GM12878 (cell line): ENCODE measurements around the gene GPATCH2L. TPM values are rescaled to one million over a fixed set of nuclear protein-coding genes. Genes with fewer than 3 reads are reported as not detected.

Source experiments
- ATAC-seq: fragments of 200-7000 bp; cut with Tn5 transposase; 3 replicates; pipeline ENCODE4 v1.9.1; 2020; ENCODE audit warnings: mild to moderate bottlenecking, moderate library complexity
- BruUV-seq: library from RNA; stranded (reverse); fragments of 400-500 nt; replicated peaks from 2 replicates; lab custom pipeline; 2021; lab: Mats Ljungman, UMichigan
- CTCF ChIA-PET: fragments of 300-600 bp; sonication (Branson Sonifier 250); formaldehyde crosslinking; extraction: SDS; loops from one replicate; lab custom pipeline; 2021; ENCODE audit warnings: inconsistent platforms; lab: Yijun Ruan, JAX
- POLR2A ChIA-PET: fragments of 350-600 bp; formaldehyde crosslinking; extraction: SDS; loops from one replicate; lab custom pipeline; 2021; ENCODE audit warnings: inconsistent platforms; lab: Charles Lee
- RAD21 ChIA-PET: fragments of 300-600 bp; sonication (Branson Sonifier 250); formaldehyde crosslinking; loops from one replicate; lab custom pipeline; 2023; ENCODE audit warnings: antibody characterized with exemption; ENCODE audit not compliant: unreplicated experiment; lab: Charles Lee
- SMC1A ChIA-PET: fragments of 300-600 bp; sonication (Branson Sonifier 250); formaldehyde crosslinking; loops from one replicate; lab custom pipeline; 2023; ENCODE audit not compliant: unreplicated experiment, uncharacterized antibody; lab: Charles Lee
- DNase-seq: peaks from one replicate; pipeline ENCODE4 v3.0.0-alpha.2; 2011; ENCODE audit warnings: low read depth, low spot score
- FAIRE-seq: peaks from 3 replicates; lab custom pipeline; 2011; peaks lifted over from hg19 to GRCh38; lab: Jason Lieb, UNC
- H2AFZ ChIP-seq: 2 replicates; pipeline ENCODE4 v1.6.0; 2011; ENCODE audit warnings: low read depth, low read length, control low read depth; ENCODE audit not compliant: control insufficient read depth
- H3K27ac ChIP-seq: 2 replicates; pipeline ENCODE4 v1.5.1; 2011; ENCODE audit warnings: control low read depth; ENCODE audit not compliant: control insufficient read depth, insufficient read depth
- H3K27me3 ChIP-seq, 2 experiments: replicated peaks in 1 of 2; 2 replicates each; pipeline versions ENCODE4 v1.6.0 to v1.6.1; 2011; ENCODE audit warnings: low read length in 1 of 2; ENCODE audit not compliant: control insufficient read depth in 2 of 2, insufficient read depth in 2 of 2
- H3K36me3 ChIP-seq, 2 experiments: 2 replicates each; pipeline ENCODE4 v1.5.1; 2011; ENCODE audit warnings: low read length in 1 of 2; ENCODE audit not compliant: control insufficient read depth in 2 of 2, insufficient read depth in 2 of 2
- H3K4me1 ChIP-seq: 2 replicates; pipeline ENCODE4 v1.6.1; 2011; ENCODE audit warnings: mild to moderate bottlenecking, low read length, moderate library complexity, mixed read lengths; ENCODE audit not compliant: control insufficient read depth, insufficient read depth
- H3K4me2 ChIP-seq: 2 replicates; pipeline ENCODE4 v1.6.0; 2011; ENCODE audit warnings: control low read depth; ENCODE audit not compliant: control insufficient read depth, insufficient read depth
- H3K4me3 ChIP-seq: fragments of 200-600 bp; sonication (generic); 2 replicates; pipeline ENCODE4 v1.5.1; 2016
- H3K79me2 ChIP-seq: 2 replicates; pipeline ENCODE4 v1.6.0; 2011; ENCODE audit warnings: low read length; ENCODE audit not compliant: control insufficient read depth, insufficient read depth
- H3K9ac ChIP-seq: 2 replicates; pipeline ENCODE4 v1.8.0; 2011; ENCODE audit warnings: low read length, control low read depth, mixed read lengths; ENCODE audit not compliant: control insufficient read depth, insufficient read depth
- H3K9me3 ChIP-seq: replicated peaks from 3 replicates; pipeline ENCODE4 v1.5.1; 2011; ENCODE audit warnings: mild to moderate bottlenecking, low read length; ENCODE audit not compliant: control insufficient read depth, insufficient read depth
- H4K20me1 ChIP-seq: 2 replicates; pipeline ENCODE4 v1.6.0; 2011; ENCODE audit not compliant: control insufficient read depth, insufficient read depth
- BCLAF1 ChIP-seq: fragments of 450-650 bp; IDR thresholded peaks from 2 replicates; pipeline ENCODE4 v1.6.1; 2017; ENCODE audit warnings: antibody characterized with exemption, mild to moderate bottlenecking, moderate library complexity
- CBFB ChIP-seq: IDR thresholded peaks from 2 replicates; pipeline ENCODE4 v1.6.1; 2016; ENCODE audit warnings: antibody characterized with exemption, low read depth
- CHD1 ChIP-seq: IDR thresholded peaks from 2 replicates; pipeline ENCODE4 v1.6.1; 2012; ENCODE audit warnings: low read depth, low read length, improper control_type of control experiment
- ELK1 ChIP-seq: IDR thresholded peaks from 2 replicates; pipeline ENCODE4 v1.6.1; 2012; ENCODE audit warnings: low read depth, low read length, improper control_type of control experiment
- IKZF1 ChIP-seq: fragments of 450-650 bp; conservative IDR thresholded peaks from 2 replicates; pipeline ENCODE4 v1.6.1; 2017; ENCODE audit warnings: antibody characterized with exemption, mild to moderate bottlenecking
- MYB ChIP-seq: fragments of 150-350 bp; IDR thresholded peaks from 2 replicates; pipeline ENCODE4 v1.6.1; 2014; ENCODE audit warnings: mild to moderate bottlenecking, low read depth, low read length, borderline replicate concordance
- PAX8 ChIP-seq: fragments of 450-650 bp; IDR thresholded peaks from 2 replicates; pipeline ENCODE4 v1.6.1; 2017; ENCODE audit warnings: mild to moderate bottlenecking, moderate library complexity
- PKNOX1 ChIP-seq: fragments of 450-650 bp; IDR thresholded peaks from 2 replicates; pipeline ENCODE4 v1.6.1; 2016; ENCODE audit warnings: mild to moderate bottlenecking
- POLR2AphosphoS2 ChIP-seq: IDR thresholded peaks from 2 replicates; pipeline ENCODE4 v1.6.1; 2011; ENCODE audit warnings: low read depth, mild to moderate bottlenecking, low read length, improper control_type of control experiment, moderate library complexity
- SIX5 ChIP-seq: IDR thresholded peaks from 2 replicates; pipeline ENCODE4 v1.6.1; 2011; ENCODE audit warnings: mild to moderate bottlenecking, low read depth, low read length, moderate library complexity; ENCODE audit not compliant: severe bottlenecking
- SMARCA5 ChIP-seq: fragments of 450-650 bp; IDR thresholded peaks from 2 replicates; pipeline ENCODE4 v1.6.1; 2017; ENCODE audit warnings: mild to moderate bottlenecking
- SP1 ChIP-seq: IDR thresholded peaks from one replicate; pipeline ENCODE4 v1.6.1; 2011; ENCODE audit warnings: low read depth, low read length
- USF1 ChIP-seq: IDR thresholded peaks from 2 replicates; pipeline ENCODE4 v1.6.1; 2011; ENCODE audit warnings: borderline replicate concordance, low read depth, mild to moderate bottlenecking, moderate library complexity, mixed read lengths, low read length; ENCODE audit not compliant: insufficient read depth; ENCODE audit errors: extremely low read length
- ZNF274 ChIP-seq: IDR thresholded peaks from one replicate; pipeline ENCODE4 v1.8.0; 2011; ENCODE audit not compliant: insufficient read length, insufficient read depth
- ZNF592 ChIP-seq: fragments of 450-650 bp; IDR thresholded peaks from 2 replicates; pipeline ENCODE4 v1.6.1; 2017; ENCODE audit warnings: mild to moderate bottlenecking, moderate library complexity
- ZSCAN29 ChIP-seq: fragments of 450-650 bp; IDR thresholded peaks from 2 replicates; pipeline ENCODE4 v1.6.1; 2017; ENCODE audit warnings: mild to moderate bottlenecking, moderate library complexity
- WGBS: methylation state at CpG from one replicate; pipeline ENCODE4 v1.1.6; 2016; ENCODE audit warnings: low lambda C conversion rate; ENCODE audit not compliant: insufficient replicate concordance, insufficient coverage; ENCODE audit errors: missing lambda C conversion rate; 5-methylcytosine and 5-hydroxymethylcytosine counted together
- in situ Hi-C: fragments of 300-500 bp; cut with MboI; formaldehyde crosslinking; loops from 9 replicates; pipeline ENCODE4 v1.14.3; 2018; ENCODE audit warnings: mixed read lengths
- intact Hi-C: fragments of 100-400 bp; cut with micrococcal nuclease; formaldehyde crosslinking; loops from one replicate; pipeline ENCODE4 v1.14.2; 2022; ENCODE audit not compliant: unreplicated experiment
- polyA plus RNA-seq, 11 experiments: library from polyadenylated mRNA; depleted of rRNA in 4 of 11; unstranded in 6 of 11; stranded (reverse) in 5 of 11; fragments of >200 nt; fragmentation: Nextera tagmentation in 4 of 11; fragmentation: Illumina TruSeq in 1 of 11; extraction: Ambion mirVana in 4 of 11; extraction: Trizol in 1 of 11; gene quantifications; 1 replicate in 1 of 11; 2 replicates in 10 of 11; pipeline versions ENCODE4 v1.2.1 to v1.2.3, GENCODE V29; 2011 to 2016; ENCODE audit warnings: inconsistent platforms in 2 of 11, missing spikeins in 2 of 11, low read depth in 1 of 11
- total RNA-seq, 4 experiments: library from RNA; depleted of rRNA in 3 of 4; stranded (reverse); fragments of >200 nt in 3 of 4; fragmentation: Illumina TruSeq in 1 of 4; extraction: Trizol in 1 of 4; gene quantifications; 2 replicates each; pipeline versions ENCODE4 v1.2.1 to v1.2.3, GENCODE V29; 2013 to 2021

GPATCH2L gene
- total and polyA plus RNA-seq, 10 of the 15 experiments (the other 5 are each of a cell fraction or from before 2014, with no cell fraction given): 9.1 to 50.9 (median 24.4) TPM

- H2AFZ ChIP-seq: no peak overlapping the region
- ChIA-PET SMC1A (no interaction called here), RAD21 (no interaction called here), POLR2A (no interaction called here), CTCF (interaction anchor here (0.6 to 1.7 kb wide), 2 partner anchors 26 to 78 kb away, joined by 3 to 4 read pairs; no protein-coding TSS in a partner anchor)
- peaks cover 18% of the 10 kb centered on the region for H3K4me1 ChIP-seq
- in situ Hi-C loops: no loop called here
- H3K36me3 ChIP-seq: no peaks in the 10 kb centered on the region
- intact Hi-C loops: no loop called here
- H3K9ac ChIP-seq: no peak overlapping the region
- BruUV-seq: no TSS peak
- H4K20me1 ChIP-seq: no peaks in the 10 kb centered on the region
- DNase-seq (no peak), FAIRE-seq (no peak), ATAC-seq (no peak)
- H3K27ac ChIP-seq: no peak overlapping the region
- no peaks in the 10 kb centered on the region for H3K27me3 ChIP-seq
- no peaks in the 10 kb centered on the region for H3K79me2 ChIP-seq
- H3K4me3 ChIP-seq: no peak overlapping the region
- peaks cover 6% of the 10 kb centered on the region for H3K9me3 ChIP-seq
- no peak overlapping the region for H3K4me2 ChIP-seq
- WGBS: 93% methylated on average over 4 of the region's 4 CpGs
- TF ChIP-seq ZSCAN29: no peak
- TF ChIP-seq ZNF592: no peak
- TF ChIP-seq POLR2AphosphoS2: no peak
- no peak for TF ChIP-seq USF1
- no peak for TF ChIP-seq BCLAF1
- TF ChIP-seq SIX5: no peak
- no peak for TF ChIP-seq ELK1
- TF ChIP-seq SMARCA5: no peak
- no peak for TF ChIP-seq PAX8
- no peak for TF ChIP-seq PKNOX1
- no peak for TF ChIP-seq MYB
- no peak for TF ChIP-seq CBFB
- no peak for TF ChIP-seq CHD1
- TF ChIP-seq SP1: no peak
- no peak for TF ChIP-seq IKZF1
- TF ChIP-seq ZNF274: no peak
Measured at GRCh38 chr14:76232800-76233199, 81.1 kb downstream of the GPATCH2L start.
